Activated naive CD8-positive, alpha-beta T cell treated with anti-CD3 and anti-CD28 coated beads for 36 hours (primary cell): ENCODE results near the gene HCFC1. TPM values are rescaled to one million over a fixed set of nuclear protein-coding genes. Genes with fewer than 3 reads are reported as not detected.
A peak's percentile ranks its signal among the peaks of the same experiment; 100 is the strongest.
"Not testable (repeated sequence)": the region's sequence is repeated elsewhere in the genome, so short reads cannot be mapped to it uniquely, and the experiment has no call there.

Experiments
- DNase-seq: peaks from one replicate; pipeline ENCODE4 v3.0.0; 2021
- H3K27ac Mint-ChIP-seq: one replicate; pipeline ENCODE4 v1.8.0; 2022; ENCODE audit warnings: mild to moderate bottlenecking, moderate library complexity, mixed read lengths
- H3K27me3 Mint-ChIP-seq: one replicate; pipeline ENCODE4 v1.8.0; 2022; ENCODE audit warnings: mild to moderate bottlenecking, mixed read lengths
- H3K36me3 Mint-ChIP-seq: one replicate; pipeline ENCODE4 v1.8.0; 2021; ENCODE audit warnings: mild to moderate bottlenecking, mixed read lengths
- H3K4me1 Mint-ChIP-seq: one replicate; pipeline ENCODE4 v1.8.0; 2021; ENCODE audit warnings: mixed read lengths
- H3K4me3 Mint-ChIP-seq: one replicate; pipeline ENCODE4 v1.8.0; 2022; ENCODE audit warnings: mild to moderate bottlenecking, moderate library complexity, mixed read lengths
- H3K9me3 Mint-ChIP-seq: one replicate; pipeline ENCODE4 v1.8.0; 2022; ENCODE audit warnings: mixed read lengths
- total RNA-seq, 2 experiments: library from RNA; stranded (reverse); gene quantifications; one replicate each; pipeline ENCODE4 v1.2.3, GENCODE V29; 2021

Gene HCFC1
- total RNA-seq, 2 experiments from 2014 or later, result 140 to 142 TPM

- no peaks in the 10 kb centered on the region for H3K27me3 Mint-ChIP-seq
- DNase-seq, result no peak
- H3K4me1 Mint-ChIP-seq, result peaks cover 6% of the 10 kb centered on the region
- peaks cover 18% of the 10 kb centered on the region for H3K36me3 Mint-ChIP-seq
- no peak overlapping the region for H3K4me3 Mint-ChIP-seq
- H3K9me3 Mint-ChIP-seq, result no peaks in the 10 kb centered on the region
- H3K27ac Mint-ChIP-seq, result no peak overlapping the region
Observed at GRCh38 chrX:154013001-154013421, 41.4 kb upstream of the HCFC1 start.

- Mint-ChIP-seq H3K27me3 (no peaks in the 10 kb centered on the region), H3K36me3 (peaks cover 23% of the 10 kb centered on the region), H3K9me3 (no peaks in the 10 kb centered on the region), H3K4me3 (no peak overlapping the region), H3K4me1 (peaks cover 6% of the 10 kb centered on the region), H3K27ac (no peak overlapping the region)
- DNase-seq, result no peak
Observed at GRCh38 chrX:154012336-154012991, 40.8 kb upstream of the HCFC1 start.

DNA sequence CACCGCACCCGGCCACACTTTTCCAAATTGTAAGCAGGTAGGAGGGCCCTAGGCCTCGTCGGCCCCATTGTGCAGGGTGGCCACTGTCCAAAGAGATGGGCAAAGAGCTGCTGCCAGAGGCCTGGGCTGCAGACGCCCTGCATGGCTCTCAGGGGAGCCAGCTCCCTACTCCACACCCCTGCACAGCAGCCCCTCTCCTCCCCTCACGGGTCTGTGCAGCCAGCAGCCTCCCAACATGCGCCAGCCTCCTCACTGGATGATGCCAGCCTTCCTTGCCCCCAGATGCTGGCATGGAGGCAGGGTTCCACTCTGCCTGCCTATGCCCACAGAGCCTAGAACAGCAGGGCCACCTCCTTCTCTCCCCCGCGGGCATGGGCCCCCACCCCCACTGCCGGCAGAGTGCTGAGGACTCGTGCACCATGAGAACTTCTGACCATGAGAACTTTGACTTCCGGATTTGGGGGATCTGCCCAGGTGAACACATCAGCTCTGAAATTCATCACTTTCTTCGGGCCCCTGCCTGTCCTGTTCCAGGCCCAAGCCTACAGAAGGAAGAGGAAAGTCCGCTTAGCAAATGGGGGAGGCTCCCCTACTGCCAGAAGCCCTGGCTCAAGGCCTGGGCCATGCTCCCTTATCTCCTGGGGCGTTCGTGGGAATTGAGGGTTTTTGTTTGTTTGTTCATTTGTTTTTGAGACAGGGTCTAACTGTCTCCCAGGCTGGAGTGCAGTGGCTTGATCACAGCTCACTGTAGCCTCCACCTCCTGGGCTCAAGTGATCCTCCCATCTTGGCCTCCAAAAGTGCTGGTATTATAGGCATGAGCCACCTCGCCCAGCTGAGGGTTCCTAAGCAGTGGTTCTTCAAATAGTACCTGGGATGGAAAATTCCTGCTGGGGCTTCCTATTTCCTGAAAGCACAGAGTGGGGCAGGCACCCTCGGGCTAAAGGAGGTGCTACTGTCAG lies 40.0 kb upstream of the HCFC1 start:
- no peak overlapping the region for H3K27ac Mint-ChIP-seq
- peaks cover 24% of the 10 kb centered on the region for H3K36me3 Mint-ChIP-seq
- no peaks in the 10 kb centered on the region for H3K27me3 Mint-ChIP-seq
- H3K9me3 Mint-ChIP-seq, result no peaks in the 10 kb centered on the region
- H3K4me1 Mint-ChIP-seq, result peaks cover 6% of the 10 kb centered on the region
- DNase-seq, result no peak
- no peak overlapping the region for H3K4me3 Mint-ChIP-seq

DNA sequence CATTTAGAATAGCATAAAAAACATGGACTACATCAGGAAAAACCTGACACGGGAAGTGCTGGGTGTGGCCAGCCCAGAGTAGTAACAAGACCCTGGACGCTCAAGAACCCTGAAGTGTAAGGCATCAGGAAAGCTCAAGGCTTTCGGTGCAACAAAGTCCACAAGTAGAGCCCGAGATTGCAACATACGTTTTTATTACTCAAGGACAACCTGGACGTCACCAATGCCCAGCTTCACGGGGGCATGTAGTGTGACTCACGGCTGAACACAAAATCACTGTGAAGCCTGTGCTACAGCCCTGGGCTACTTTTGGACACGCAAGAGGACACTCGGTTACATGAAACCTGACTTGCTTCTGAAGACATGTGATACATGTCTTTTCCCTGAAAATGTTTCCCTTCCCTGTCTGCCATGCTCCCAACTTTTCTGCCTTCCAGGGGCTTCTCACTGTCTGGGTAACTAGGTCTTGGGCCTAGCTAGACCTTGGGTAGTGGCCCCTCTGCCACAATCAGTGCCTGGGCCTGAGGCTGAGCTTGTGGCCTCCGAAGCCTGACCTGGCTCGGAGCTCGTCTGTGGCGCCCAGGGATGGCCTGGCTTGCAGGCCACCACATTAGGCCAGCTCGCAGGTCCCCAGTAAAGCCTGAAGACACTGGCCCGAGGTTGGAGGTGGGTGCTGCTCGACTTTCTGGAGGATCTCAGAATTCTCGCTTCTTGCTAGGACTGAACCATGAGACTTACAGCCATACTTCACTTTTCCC lies 38.9 kb upstream of the HCFC1 start:
- no peaks in the 10 kb centered on the region for H3K9me3 Mint-ChIP-seq
- H3K4me3 Mint-ChIP-seq, result no peak overlapping the region
- DNase-seq, result no peak
- H3K27ac Mint-ChIP-seq, result no peak overlapping the region
- H3K4me1 Mint-ChIP-seq, result peaks cover 3% of the 10 kb centered on the region
- H3K36me3 Mint-ChIP-seq, result peaks cover 19% of the 10 kb centered on the region
- no peaks in the 10 kb centered on the region for H3K27me3 Mint-ChIP-seq

DNA sequence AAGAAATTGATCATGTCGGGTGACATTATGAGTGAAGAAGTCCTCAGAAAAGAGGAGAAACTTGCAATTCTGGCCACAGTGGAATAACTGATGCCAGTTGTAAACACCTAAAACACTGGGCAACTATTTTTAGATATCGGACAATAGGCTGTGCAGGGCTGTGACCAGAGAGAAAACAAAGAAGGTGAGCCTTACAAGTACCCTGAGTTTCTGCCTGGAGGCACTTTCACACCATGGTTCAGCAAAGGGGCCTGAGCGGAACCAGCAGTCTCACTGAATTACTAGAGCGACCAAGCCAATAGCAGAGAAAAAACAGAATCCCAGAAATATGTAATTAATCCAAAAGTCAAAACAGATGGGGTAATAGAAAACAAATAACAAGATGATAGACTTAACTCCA lies 36.9 kb upstream of the HCFC1 start:
- Mint-ChIP-seq H3K9me3 (no peaks in the 10 kb centered on the region), H3K4me3 (no peak overlapping the region), H3K36me3 (peaks cover 18% of the 10 kb centered on the region), H3K27ac (peak overlapping the region; percentile 5), H3K4me1 (no peaks in the 10 kb centered on the region), H3K27me3 (no peaks in the 10 kb centered on the region)
- no peak for DNase-seq

DNA sequence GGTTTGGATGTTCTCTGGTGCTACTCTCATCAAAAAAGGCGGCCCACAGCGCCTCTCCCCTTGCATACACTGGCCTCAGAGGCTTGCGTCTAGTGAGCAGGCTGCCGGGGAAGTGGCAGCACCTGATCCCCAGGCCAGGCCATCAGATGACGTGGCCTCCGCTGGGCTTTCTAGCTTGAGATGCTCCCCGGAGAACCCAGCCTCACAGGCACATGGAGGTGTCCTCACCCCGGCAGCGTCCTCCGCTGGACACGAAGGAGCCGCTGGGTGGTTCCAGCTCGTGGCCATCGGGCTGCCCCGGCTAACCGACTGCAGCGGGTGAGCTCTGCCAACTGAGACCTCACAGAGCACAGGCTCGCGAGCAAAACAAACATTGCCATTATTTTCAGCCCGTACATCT lies 35.3 kb upstream of the HCFC1 start:
- Mint-ChIP-seq H3K9me3 (no peaks in the 10 kb centered on the region), H3K4me1 (peaks cover 8% of the 10 kb centered on the region), H3K4me3 (no peak overlapping the region), H3K27ac (no peak overlapping the region), H3K27me3 (no peaks in the 10 kb centered on the region), H3K36me3 (peaks cover 17% of the 10 kb centered on the region)
- no peak for DNase-seq

- Mint-ChIP-seq H3K27ac (no peak overlapping the region), H3K4me3 (no peak overlapping the region), H3K27me3 (no peaks in the 10 kb centered on the region), H3K4me1 (peaks cover 11% of the 10 kb centered on the region), H3K36me3 (peaks cover 13% of the 10 kb centered on the region), H3K9me3 (no peaks in the 10 kb centered on the region)
- no peak for DNase-seq
Observed at GRCh38 chrX:154004315-154004714, 32.7 kb upstream of the HCFC1 start.

GRCh38 chrX:154002215-154002719 lies 30.6 kb upstream of the HCFC1 start:
- Mint-ChIP-seq H3K36me3 (peaks cover 5% of the 10 kb centered on the region), H3K27ac (peak overlapping the region; percentile 83), H3K4me1 (peaks cover 11% of the 10 kb centered on the region), H3K4me3 (peak overlapping the region; percentile 64), H3K9me3 (no peaks in the 10 kb centered on the region), H3K27me3 (no peaks in the 10 kb centered on the region)
- DNase-seq, result peak; percentile 44

DNA sequence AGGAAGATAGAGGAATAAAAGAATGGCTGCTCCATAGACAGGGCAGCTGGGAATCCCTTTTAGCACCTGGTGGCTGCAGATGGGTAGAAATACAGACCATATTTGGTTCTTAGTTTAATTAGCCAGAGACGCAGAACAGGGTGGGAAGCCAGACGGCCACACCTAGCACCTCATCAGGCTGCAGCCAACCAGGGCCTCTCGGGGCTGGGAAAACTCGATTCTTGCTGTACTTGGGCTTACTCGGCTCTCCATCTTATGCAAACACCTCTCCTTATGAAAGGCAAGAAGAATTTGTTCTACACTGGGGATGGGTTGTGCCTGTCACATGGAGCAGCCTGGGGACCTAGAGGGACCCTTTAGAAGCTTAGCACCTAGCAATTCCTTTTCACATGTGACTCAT lies 28.4 kb upstream of the HCFC1 start:
- H3K27me3 Mint-ChIP-seq, result no peaks in the 10 kb centered on the region
- DNase-seq, result no peak
- H3K9me3 Mint-ChIP-seq, result no peaks in the 10 kb centered on the region
- H3K36me3 Mint-ChIP-seq, result peaks cover 5% of the 10 kb centered on the region
- H3K4me3 Mint-ChIP-seq, result no peak overlapping the region
- H3K4me1 Mint-ChIP-seq, result peaks cover 11% of the 10 kb centered on the region
- H3K27ac Mint-ChIP-seq, result no peak overlapping the region

GRCh38 chrX:153999359-154000037 lies 27.9 kb upstream of the HCFC1 start:
- no peak for DNase-seq
- Mint-ChIP-seq H3K4me1 (peaks cover 11% of the 10 kb centered on the region), H3K27me3 (no peaks in the 10 kb centered on the region), H3K36me3 (peaks cover 3% of the 10 kb centered on the region), H3K9me3 (no peaks in the 10 kb centered on the region), H3K27ac (no peak overlapping the region), H3K4me3 (no peak overlapping the region)

GRCh38 chrX:153995504-153995903 lies 23.9 kb upstream of the HCFC1 start:
- Mint-ChIP-seq H3K4me1 (no peaks in the 10 kb centered on the region), H3K9me3 (peaks cover 1% of the 10 kb centered on the region), H3K4me3 (no peak overlapping the region), H3K36me3 (no peaks in the 10 kb centered on the region), H3K27me3 (no peaks in the 10 kb centered on the region), H3K27ac (no peak overlapping the region)
- no peak for DNase-seq

DNA sequence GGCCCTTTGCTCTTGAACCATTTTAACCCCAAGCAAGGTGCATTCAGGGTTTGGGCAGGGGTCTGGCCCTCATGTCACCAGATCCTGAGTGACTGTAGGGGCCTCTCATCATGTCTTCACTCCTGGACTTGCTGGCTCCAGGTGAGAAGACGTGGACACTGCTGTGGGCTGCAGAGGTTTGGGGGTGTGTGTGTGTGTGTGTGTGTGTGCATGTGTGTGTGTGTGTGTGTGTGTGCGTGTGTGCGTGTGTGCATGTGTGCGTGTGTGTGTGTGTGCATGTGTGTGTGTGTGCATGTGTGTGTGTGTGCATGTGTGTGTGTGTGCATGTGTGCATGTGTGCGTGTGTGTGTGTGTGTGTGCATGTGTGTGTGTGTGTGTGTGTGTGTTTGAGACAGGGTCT lies 22.8 kb upstream of the HCFC1 start:
- H3K9me3 Mint-ChIP-seq, H3K4me3 Mint-ChIP-seq, H3K27me3 Mint-ChIP-seq, H3K36me3 Mint-ChIP-seq, DNase-seq, H3K27ac Mint-ChIP-seq, H3K4me1 Mint-ChIP-seq: not testable (repeated sequence)

DNA sequence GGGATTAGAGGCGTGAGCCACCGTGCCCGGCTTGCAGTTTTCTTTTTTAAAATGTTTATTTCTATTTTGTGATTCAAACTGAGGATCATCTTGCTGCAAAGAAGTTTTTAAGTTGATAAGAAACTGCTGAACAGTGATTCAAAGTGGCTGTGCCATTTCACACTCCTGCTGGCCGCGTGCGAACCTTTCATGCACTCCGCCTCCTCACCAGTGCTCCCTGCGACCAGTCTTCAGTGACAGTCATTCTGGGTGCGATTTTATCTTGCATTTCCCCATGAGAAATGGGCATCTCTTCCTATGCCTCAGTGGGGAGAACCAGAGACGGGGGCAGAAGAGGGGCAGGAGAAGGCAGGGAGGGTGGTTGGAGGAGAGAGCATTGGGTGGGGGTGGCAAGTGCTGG lies 22.4 kb upstream of the HCFC1 start:
- Mint-ChIP-seq H3K4me1 (peaks cover 12% of the 10 kb centered on the region), H3K9me3 (peaks cover 1% of the 10 kb centered on the region), H3K27ac (no peak overlapping the region), H3K4me3 (no peak overlapping the region), H3K36me3 (no peaks in the 10 kb centered on the region), H3K27me3 (no peaks in the 10 kb centered on the region)
- no peak for DNase-seq

DNA sequence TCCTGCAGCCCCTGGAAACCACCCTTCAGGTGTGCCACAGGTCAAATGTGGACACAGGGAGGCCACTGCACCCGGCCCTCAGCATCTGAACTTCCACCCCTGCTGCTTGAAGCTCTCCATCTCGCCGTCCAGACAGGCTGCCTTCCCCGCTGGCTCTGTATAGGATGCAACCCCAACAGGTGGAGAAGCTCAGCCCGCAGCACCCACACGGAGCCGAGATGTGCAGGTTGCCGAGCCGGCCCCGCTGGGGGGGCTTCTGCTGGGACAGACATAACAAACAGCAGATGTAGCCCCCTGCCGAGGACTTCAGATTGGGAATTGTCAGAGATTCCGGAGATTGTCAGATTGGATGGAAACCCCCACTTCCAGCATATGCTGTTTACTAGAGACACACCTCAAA lies 21.5 kb upstream of the HCFC1 start:
- Mint-ChIP-seq H3K27me3 (no peaks in the 10 kb centered on the region), H3K4me1 (peaks cover 12% of the 10 kb centered on the region), H3K36me3 (no peaks in the 10 kb centered on the region), H3K27ac (no peak overlapping the region), H3K9me3 (peaks cover 1% of the 10 kb centered on the region), H3K4me3 (no peak overlapping the region)
- DNase-seq, result no peak
